HTERT RPE-1 (cell line): ENCODE measurements around the gene SIRT3.
"Not testable (repeated sequence)": the region's sequence is repeated elsewhere in the genome, so short reads cannot be mapped to it uniquely, and the experiment has no call there.

ENCODE experiments used
- in situ Hi-C: fragments of 300-500 bp; cut with MboI; formaldehyde crosslinking; loops from 4 replicates; pipeline ENCODE4 v1.14.3; 2020; ENCODE audit warnings: low sequenced_read_pairs

Gene SIRT3

DNA sequence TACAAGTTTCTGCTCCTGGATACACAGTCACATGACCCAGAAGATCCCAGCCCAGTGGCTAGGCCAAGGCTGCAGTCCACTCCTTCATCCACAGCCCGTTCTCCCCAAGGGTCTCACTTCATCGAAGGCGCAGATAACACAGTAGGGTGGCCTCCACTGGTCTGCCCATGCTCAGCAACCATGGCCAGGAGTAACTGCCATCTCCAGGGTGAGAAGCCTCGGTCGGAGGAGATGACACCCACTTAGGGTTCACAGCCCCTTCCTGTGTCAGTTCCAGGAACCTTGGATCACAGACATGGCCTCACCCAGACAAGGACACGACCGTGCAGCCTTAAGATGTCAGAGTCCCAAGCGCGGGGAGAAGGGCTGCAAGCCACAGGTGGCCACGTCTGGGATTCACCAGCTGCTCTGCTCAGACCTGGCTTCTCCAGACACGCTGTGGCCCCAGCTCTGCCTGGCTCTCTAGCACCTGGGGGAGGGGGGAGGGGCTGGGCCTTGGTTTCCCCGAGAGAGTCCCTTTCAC is 31.5 kb downstream of the SIRT3 start:
- in situ Hi-C loops: no loop called here

DNA sequence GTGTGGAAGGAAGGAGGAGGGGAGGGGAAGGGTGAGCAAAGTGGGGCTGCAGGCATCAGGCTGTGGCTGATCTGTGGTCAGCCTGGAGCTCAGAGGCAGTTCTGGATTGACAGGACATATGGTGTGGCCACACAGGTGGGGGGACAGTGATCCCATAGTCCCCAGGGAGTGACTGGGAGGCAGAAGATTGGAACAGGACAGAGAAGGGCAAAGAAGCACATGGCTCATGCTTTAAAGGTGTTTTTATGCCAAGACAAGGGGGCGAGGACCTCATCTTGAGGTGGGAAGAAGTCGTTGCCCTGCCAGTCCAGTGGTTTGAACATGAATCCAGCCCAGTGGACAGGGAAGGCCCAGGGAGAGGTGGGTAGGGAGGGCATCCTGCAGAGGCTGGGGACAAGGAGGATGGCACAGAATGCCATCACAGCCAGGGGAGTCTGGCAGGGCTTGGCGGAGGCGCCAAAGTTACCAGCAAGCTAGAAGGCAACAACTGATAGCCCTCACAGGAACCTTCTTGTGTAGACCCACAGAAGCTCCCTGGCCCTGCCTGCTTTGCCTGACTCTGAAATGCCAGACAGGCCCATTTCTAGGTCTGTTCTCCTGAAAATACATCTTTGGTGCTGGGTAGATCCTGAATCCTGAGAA is 32.1 kb downstream of the SIRT3 start:
- in situ Hi-C loops: no loop called here

DNA sequence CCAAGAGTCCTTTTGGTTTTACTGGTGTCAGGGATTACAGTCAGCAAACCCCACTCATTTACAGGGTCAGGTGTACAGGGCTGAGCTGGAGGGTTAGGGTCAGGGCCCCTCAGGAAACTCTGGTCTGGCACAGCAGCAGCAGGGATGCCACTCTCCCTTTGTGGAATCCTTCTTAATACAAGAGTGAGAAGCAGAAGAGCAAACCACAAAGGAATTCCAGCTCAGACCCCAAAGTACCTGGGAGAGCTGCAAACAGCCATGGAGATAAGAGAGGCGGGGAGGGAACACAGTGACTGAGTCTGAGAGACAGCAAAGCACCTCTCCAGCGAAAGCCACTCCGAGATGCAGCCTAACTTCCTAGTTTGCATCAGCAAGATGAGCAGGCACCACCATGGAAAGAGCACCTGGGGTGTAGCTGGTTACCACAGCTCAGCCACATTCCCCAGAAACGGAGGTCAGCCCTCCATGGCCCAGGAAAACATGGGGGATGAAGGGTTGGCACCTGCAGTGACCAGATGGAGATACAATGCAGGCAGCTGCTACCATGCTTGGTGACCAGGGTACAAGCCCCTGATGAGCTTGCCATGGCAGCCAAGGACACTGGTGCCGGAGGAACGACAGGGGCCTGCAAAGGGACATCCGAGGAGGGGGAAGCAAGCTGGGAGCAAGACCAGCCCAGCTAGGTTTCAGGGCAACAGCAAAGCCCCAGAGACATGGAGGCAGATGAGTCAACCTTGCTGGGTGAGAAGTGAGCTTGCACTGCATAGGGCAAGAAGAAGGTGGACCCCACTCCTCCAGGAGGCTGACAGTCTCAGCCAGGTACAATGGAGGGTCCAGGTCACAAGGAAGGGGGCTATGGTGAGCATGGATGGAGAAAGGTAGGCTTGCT is 32.8 kb downstream of the SIRT3 start:
- in situ Hi-C loops: no loop called here

DNA sequence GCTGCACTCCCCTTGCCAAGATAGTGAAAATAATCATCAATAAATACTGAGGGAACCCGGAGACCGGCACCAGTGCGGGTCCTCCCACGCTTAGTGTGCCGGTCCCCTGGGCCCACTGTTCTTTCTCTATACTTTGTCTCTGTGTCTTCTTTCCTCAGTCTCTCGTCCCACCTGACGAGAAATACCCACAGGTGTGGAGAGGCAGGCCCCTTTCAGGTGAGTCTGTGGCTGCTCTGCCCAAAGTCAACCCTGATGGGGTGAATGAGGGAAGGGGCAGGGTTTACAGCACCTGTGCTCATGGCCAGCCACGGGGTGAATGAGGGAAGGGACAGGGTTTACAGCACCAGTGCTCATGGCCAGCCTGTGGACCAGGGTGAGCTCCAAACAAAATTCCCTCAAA is 33.7 kb downstream of the SIRT3 start:
- in situ Hi-C loops: no loop called here

DNA sequence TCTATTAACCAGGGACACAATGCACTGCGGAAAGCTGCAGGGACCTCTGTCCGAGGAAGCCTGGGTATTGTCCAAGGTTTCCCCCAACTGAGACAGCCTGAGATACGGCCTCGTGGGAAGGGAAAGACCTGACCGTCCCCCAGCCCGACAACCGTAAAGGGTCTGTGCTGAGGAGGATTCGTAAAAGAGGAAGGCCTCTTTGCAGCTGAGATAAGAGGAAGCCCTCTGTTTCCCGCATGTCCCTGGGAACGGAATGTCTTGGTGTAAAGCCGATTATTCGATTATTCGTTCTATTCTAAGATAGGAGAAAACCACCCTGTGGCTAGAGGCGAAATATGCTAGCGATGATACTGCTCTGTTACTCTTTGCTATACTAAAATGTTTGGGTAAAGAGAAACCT is 34.2 kb downstream of the SIRT3 start:
- in situ Hi-C loops: no loop called here

- in situ Hi-C loops: no loop called here
Measured at GRCh38 chr11:200224-201003, 35.7 kb downstream of the SIRT3 start.

GRCh38 chr11:199782-200181 is 36.4 kb downstream of the SIRT3 start:
- in situ Hi-C loops: no loop called here

DNA sequence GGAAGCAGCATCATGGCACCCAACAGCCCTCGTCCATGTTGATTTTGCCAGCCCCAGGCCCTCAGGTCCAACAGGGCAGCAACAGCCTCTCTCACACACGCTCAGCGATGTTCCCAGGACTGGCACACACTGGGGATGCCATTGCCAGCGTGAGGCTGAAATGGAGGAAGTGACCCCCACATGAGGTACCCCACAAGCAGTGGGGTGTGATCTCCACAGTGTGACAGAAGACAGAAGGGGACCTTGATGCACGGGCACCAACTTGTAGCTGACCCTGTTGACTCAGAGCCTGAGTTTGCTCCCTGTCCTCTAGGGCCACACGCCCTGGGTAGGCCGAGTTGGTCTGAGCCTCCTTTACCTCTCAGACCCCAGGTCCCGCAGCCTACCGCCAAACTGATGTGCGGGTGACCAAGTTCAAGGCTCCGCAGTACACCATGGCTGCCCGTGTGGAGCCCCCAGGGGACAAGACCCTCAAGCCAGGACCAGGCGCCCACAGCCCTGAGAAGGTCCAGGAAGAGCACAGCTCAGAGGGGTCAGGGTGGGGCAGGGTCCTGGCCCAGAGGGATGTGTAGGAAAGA is 37.0 kb downstream of the SIRT3 start:
- in situ Hi-C loops: no loop called here

DNA sequence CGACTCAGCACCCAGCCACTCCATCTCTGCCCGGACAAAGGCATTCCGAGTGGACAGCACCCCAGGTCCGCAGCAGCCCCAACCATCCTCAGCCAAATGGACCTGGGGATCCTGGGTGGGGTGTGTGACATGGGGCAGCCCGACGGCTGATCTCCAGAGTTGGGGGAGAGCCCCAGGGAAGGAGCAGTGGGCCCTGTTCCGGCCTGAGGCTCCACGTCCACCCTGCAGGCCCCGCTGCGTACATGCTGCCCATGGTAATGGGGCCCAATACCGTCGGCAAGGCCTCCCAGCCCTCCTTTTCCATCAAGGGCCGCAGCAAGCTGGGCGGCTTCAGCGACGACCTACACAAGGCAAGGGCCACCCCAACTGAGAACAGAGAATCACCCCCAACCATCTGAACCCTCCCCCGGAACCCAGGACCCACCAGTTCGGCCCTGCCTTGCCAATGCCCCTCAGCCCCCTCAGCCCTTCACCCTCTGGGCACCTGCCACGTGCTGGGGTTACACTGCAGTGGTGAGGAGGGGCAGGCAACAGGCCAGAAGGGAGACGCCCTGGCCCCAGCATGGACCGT is 37.8 kb downstream of the SIRT3 start:
- in situ Hi-C loops: no loop called here

- in situ Hi-C loops: no loop called here
Measured at GRCh38 chr11:197741-198235, 38.4 kb downstream of the SIRT3 start.

GRCh38 chr11:196786-197731 is 39.1 kb downstream of the SIRT3 start:
- in situ Hi-C loops: no loop called here

DNA sequence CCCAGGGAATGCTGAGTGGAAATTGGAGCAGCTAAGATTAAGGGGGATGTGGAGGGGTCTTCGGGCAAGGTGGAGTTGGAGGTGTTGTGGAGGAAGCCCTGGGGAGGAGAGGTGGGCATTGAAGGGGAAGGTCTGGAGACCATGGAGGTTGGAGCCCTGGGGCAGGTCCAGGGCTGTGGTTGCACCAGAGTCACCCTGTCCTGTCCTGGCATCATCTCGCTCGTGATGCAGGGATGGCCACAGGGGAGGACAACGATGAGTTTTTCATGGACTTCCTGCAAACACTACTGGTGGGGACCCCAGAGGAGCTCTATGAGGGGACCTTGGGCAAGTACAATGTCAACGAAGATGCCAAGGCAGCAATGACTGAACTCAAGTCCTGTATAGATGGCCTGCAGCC is 42.7 kb downstream of the SIRT3 start:
- in situ Hi-C loops: not testable (repeated sequence)

GRCh38 chr11:192674-193128 is 43.4 kb downstream of the SIRT3 start, which contains the start of gene SCGB1C1:
SCGB1C1 (plus strand) TSS chr11:193078; CDS start chr11:193100, 22 bp downstream.
- in situ Hi-C loops: not testable (repeated sequence)

- in situ Hi-C loops: not testable (repeated sequence)
Measured at GRCh38 chr11:191490-192478, 44.4 kb downstream of the SIRT3 start.

GRCh38 chr11:190546-190945 is 45.6 kb downstream of the SIRT3 start:
- in situ Hi-C loops: not testable (repeated sequence)

DNA sequence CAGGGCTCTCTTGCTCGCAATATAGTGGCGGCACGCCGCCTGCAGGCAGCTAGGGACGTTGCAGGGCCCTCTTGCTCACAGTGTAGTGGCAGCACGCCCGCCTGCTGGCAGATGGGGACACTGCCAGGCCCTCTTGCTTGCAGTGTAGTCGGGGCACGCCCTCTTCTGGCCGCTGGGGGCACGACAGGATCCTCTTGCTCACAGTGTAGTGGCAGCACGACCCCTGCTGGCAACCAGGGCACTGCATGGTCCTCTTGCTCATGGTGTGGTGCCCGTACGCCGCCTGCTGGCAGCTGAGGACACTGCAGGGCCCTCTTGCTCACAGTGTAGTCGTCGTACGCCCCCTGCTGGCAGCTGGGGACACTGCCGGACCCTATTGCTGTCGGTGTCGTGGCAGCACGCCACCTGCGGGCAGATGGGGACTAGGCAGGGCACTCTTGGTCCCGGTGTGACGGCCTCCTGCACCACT is 46.3 kb downstream of the SIRT3 start:
- in situ Hi-C loops: not testable (repeated sequence)

DNA sequence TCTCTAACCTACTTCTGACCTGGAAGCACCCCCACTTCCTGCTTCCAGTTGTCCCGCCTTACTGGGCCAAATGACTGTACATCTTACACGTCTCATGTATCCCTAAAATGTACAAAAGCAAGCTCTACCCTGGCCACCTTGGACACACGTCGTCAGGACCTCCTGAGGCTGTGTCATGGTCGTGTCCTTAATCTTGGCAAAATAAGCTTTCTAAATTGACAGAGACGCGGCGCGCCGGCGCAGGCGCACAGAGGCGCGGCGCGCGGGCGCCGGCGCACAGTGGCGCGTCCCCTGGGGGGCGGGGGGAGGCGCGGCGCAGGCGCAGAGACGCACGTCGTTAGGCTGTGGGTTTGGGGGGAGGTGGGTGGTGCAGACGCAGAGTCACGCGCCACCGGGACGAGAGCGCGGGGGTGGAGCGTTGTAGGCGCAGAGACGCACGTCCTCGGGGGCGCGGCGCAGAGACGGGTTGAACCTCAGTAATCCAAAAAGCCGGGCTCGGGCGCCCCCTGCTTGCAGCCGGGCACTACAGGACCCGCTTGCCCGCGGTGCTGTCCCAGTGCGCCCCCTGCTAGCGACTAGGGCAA is 46.9 kb downstream of the SIRT3 start:
- in situ Hi-C loops: not testable (repeated sequence)
